Measurements from ENCODE around the gene GNAQ.

GNAQ gene

GRCh38 chr9:77960356-77961153 is 71.1 kb downstream of the GNAQ start:
- TF ChIP-seq POLR2AphosphoS5 (IDR thresholded peaks at IDR 0.05; ENCODE audit: low read depth, low read length) (no peak), SIN3A (IDR thresholded peaks at IDR 0.05; ENCODE audit: borderline replicate concordance, insufficient read depth, low read length) (no peak), TAF1 (IDR thresholded peaks at IDR 0.05; ENCODE audit: borderline replicate concordance, insufficient read depth, low read length) (no peak), FOXP2 (optimal IDR thresholded peaks at IDR 0.05; ENCODE audit: borderline replicate concordance, extremely low read depth, extremely low read length, insufficient read depth) (no peak), REST (IDR thresholded peaks at IDR 0.05; ENCODE audit: insufficient read depth in 1 of 2, low read depth in 2 of 2, low read length in 2 of 2) (no peak)

DNA sequence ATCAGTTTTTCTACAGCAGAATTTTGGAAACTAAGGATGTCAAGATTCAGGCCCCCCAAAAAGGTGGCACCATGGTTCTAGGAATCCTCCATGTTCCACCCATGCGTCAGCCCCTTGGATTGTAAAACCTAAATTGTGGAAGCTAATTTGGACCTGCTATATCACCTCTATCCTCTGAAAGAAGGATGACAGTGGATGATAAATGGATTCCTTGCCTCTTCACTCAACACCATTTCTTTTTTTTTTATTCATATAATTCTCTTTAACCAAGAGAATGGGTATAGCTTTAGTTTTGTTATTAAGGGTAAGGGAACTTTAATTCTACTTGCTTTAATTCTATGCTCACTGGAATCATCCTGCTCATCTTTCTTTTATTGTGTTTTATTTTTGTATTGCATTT is 71.8 kb downstream of the GNAQ start:
- TF ChIP-seq REST (IDR thresholded peaks at IDR 0.05; ENCODE audit: insufficient read depth in 1 of 2, low read depth in 2 of 2, low read length in 2 of 2): no peak
- TF ChIP-seq FOXP2 (optimal IDR thresholded peaks at IDR 0.05; ENCODE audit: borderline replicate concordance, extremely low read depth, extremely low read length, insufficient read depth): no peak
- no peak for TF ChIP-seq POLR2AphosphoS5 (IDR thresholded peaks at IDR 0.05; ENCODE audit: low read depth, low read length)
- no peak for TF ChIP-seq SIN3A (IDR thresholded peaks at IDR 0.05; ENCODE audit: borderline replicate concordance, insufficient read depth, low read length)
- no peak for TF ChIP-seq TAF1 (IDR thresholded peaks at IDR 0.05; ENCODE audit: borderline replicate concordance, insufficient read depth, low read length)

DNA sequence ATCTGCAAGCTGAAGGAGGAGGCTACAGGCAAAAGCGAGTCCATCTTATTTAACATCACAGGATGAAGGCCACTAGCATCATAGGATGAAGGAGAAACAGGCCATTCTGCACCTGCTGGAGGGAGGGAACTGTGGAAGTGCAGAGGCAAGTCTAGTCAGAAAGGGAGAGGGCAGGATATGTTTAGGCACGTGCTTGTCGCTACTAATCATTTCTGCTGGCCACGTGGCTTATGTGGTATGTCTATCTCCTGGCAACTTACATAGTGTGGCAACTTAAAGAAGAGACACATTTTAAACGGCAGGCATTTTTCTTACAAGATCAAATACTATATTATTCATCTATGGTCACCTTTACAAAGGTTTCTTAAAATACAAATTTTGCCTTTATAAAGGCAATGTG is 74.0 kb downstream of the GNAQ start:
- TF ChIP-seq REST (IDR thresholded peaks at IDR 0.05; ENCODE audit: insufficient read depth in 1 of 2, low read depth in 2 of 2, low read length in 2 of 2) (no peak), TAF1 (IDR thresholded peaks at IDR 0.05; ENCODE audit: borderline replicate concordance, insufficient read depth, low read length) (no peak), SIN3A (IDR thresholded peaks at IDR 0.05; ENCODE audit: borderline replicate concordance, insufficient read depth, low read length) (no peak), POLR2AphosphoS5 (IDR thresholded peaks at IDR 0.05; ENCODE audit: low read depth, low read length) (no peak), FOXP2 (optimal IDR thresholded peaks at IDR 0.05; ENCODE audit: borderline replicate concordance, extremely low read depth, extremely low read length, insufficient read depth) (no peak)

GRCh38 chr9:77956555-77956954 is 75.1 kb downstream of the GNAQ start:
- TF ChIP-seq TAF1 (IDR thresholded peaks at IDR 0.05; ENCODE audit: borderline replicate concordance, insufficient read depth, low read length) (no peak), FOXP2 (optimal IDR thresholded peaks at IDR 0.05; ENCODE audit: borderline replicate concordance, extremely low read depth, extremely low read length, insufficient read depth) (no peak), REST (IDR thresholded peaks at IDR 0.05; ENCODE audit: insufficient read depth in 1 of 2, low read depth in 2 of 2, low read length in 2 of 2) (no peak), POLR2AphosphoS5 (IDR thresholded peaks at IDR 0.05; ENCODE audit: low read depth, low read length) (no peak), SIN3A (IDR thresholded peaks at IDR 0.05; ENCODE audit: borderline replicate concordance, insufficient read depth, low read length) (no peak)

Data from PFSK-1 (cell line).